D721Med (cell line): ENCODE measurements around the gene ZBED4.

ENCODE experiments used
- DNase-seq: peaks from one replicate; pipeline ENCODE4 v3.0.0; 2011; ENCODE audit warnings: low spot score; ENCODE audit not compliant: insufficient read length
- FAIRE-seq: peaks from 2 replicates; lab custom pipeline; 2011; peaks lifted over from hg19 to GRCh38; lab: Jason Lieb, UNC
- TF ChIP-seq, protein P1 (sequence below): IDR thresholded peaks from 2 replicates; pipeline ENCODE4 v1.5.1; 2012; ENCODE audit warnings: mild to moderate bottlenecking, control low read depth; ENCODE audit not compliant: insufficient read depth; ENCODE audit errors: missing control alignments

ZBED4 gene

DNA sequence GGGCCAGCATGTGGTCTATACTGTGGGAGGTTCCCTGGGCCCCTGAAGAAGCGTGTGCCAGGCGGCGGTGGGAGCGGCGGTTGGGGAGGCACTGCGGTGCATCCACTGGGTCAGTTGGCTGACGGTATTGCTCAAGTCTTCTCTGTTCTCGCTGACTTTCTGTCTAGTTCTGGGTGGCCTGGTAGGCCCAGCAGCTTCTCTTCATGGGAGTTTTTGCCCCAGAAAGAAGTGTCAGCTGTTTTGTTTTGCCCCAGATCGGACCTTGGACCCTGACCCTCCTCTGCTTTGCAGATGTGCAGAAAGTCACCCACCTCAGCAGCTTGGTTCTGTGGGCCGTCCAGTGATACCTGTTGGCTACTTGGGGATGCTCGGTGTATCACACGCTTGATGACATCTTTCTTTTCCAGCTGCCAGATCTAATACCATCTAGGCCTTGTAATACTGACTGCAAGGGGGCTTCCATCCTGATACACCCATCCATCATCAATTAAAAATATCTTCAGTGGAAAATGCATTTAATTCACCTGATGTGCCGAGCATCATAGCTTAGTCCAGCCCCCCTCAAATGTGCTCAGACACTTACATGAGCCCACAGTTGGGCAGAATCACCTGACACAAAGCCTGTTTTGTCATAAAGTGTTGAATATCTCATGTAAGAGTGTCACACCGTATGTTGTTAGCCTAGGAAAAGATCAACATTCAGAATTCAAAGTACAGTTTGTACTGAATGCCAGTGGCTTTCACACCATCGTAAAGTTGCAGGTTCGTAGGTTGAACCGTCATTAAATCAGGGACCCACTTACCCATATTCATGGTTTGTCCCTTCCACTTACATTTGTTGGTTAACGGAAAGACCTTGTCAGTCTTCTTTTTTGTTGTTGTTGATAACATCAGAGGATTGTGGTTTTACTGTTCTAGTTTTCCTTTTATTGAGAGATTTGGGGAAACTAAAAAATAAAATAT, 13.9 kb downstream of the ZBED4 start:
- TF ChIP-seq, protein P1, sequence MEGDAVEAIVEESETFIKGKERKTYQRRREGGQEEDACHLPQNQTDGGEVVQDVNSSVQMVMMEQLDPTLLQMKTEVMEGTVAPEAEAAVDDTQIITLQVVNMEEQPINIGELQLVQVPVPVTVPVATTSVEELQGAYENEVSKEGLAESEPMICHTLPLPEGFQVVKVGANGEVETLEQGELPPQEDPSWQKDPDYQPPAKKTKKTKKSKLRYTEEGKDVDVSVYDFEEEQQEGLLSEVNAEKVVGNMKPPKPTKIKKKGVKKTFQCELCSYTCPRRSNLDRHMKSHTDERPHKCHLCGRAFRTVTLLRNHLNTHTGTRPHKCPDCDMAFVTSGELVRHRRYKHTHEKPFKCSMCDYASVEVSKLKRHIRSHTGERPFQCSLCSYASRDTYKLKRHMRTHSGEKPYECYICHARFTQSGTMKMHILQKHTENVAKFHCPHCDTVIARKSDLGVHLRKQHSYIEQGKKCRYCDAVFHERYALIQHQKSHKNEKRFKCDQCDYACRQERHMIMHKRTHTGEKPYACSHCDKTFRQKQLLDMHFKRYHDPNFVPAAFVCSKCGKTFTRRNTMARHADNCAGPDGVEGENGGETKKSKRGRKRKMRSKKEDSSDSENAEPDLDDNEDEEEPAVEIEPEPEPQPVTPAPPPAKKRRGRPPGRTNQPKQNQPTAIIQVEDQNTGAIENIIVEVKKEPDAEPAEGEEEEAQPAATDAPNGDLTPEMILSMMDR: no peak
- FAIRE-seq: no peak
- no peak for DNase-seq

DNA sequence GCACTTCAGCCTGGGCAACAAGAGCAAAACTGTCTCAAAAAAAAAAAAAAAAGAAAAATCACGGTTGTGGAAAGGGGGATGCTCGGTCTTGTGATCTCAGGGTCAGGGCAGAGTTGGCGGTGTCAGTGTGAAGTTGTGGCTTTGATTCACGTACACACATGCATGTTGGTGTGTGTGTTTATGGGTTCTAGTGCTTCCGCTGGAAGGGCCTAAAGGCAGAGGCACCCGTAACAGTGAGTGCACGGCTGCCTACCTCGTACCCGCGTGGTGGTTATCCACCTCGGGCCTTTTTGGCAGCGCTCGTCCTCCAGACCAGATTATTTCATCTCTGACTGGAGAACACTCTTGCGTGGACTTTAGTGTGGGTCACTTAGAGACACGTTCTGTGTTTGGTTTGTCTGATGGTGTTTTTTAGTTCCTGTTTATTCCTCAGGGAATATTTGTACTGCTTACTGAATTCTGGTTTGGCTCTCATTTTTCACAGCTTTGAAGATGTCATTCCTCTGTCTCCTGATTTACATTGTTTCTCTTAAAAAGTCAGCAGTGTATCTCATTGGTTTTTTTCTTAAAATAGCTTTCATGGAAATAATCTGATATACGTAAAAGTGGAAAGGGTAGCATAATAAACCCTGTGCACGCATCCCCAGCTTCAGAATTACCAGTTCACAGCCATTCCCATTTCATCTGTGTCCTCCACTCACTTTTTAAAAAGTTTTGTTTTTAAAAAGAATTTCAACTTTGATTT, 15.6 kb downstream of the ZBED4 start:
- TF ChIP-seq, protein P1: no peak
- DNase-seq (no peak), FAIRE-seq (no peak)

DNA sequence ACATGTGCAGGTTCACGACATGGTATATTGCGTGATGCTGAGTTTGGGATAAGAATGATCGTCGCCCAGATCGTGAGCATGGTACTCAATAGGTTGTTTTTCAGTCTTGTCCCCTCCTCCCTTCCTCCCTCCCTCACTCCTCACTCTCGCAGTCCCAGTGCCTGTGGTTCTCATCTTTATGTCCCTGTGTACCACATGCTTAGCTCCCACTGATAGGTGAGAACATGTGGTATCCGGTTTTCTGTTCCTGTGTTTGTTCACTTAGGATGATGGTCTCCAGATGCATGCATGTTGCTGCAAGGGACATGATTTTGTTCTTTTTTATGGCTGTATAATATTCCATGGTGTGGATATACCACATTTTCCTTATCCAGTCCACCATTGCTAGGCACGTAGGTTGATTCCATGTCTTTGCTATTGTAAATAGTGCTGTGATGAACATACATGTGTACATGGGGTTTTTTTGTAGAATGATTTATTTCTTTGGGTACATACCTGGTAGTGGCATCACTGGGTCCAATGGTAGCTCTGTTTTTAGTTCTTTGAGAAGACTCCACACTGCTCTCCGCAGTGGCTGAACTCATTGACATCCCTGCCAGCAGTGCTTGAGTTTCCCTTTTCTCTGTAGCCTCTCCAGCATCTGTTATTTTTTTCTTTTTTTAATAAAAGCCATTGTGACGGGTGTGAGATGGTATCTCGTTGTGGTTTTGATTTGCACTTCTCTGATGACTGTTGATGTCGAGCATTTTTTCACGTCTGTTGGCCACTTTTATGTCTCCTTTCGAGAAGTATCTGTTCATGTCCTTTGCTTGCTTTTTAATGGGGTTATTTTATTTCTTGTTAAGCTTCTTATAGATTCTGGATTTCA, 16.4 kb downstream of the ZBED4 start:
- FAIRE-seq (no peak), DNase-seq (no peak)
- TF ChIP-seq, protein P1: no peak

DNA sequence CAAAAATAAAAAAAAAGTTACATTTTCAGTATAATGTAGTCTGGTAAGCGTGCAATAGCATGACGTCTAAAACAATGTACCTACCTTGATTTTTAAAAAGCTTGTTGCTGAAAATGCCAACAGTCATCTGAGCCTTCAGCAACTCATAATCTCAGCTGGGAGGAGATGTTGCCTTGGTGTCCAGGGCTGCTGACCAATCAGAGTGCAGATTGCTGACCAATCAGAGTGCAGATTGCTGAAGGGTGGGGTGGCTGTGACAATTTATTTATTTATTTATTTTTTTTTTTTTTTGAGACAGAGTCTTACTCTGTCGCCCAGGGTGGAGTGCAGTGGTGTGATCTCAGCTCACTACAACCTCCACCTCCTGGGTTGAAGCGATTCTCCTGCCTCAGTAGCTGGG, 17.8 kb downstream of the ZBED4 start:
- FAIRE-seq (no peak), DNase-seq (no peak)
- TF ChIP-seq, protein P1: no peak

DNA sequence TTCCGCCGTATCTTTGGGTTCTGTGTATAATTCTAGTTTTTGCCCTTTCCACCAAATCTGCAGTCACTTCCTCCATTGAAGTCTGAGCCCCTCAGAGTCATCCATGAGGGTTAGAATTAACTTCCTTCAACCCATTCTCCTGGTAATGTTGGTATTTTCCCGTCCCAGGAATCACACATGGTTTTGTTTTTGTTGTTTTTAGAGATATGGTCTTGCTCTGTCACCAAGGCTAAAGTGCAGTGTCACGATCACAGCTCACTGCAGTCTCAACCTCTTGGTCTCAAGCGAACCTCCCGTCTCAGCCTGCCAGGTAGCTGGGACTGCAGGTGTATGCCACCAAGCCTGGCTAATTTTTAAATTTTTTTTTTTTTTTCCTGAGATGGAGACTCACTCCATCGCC, 18.7 kb downstream of the ZBED4 start:
- no peak for DNase-seq
- FAIRE-seq: no peak
- TF ChIP-seq, protein P1: no peak

DNA sequence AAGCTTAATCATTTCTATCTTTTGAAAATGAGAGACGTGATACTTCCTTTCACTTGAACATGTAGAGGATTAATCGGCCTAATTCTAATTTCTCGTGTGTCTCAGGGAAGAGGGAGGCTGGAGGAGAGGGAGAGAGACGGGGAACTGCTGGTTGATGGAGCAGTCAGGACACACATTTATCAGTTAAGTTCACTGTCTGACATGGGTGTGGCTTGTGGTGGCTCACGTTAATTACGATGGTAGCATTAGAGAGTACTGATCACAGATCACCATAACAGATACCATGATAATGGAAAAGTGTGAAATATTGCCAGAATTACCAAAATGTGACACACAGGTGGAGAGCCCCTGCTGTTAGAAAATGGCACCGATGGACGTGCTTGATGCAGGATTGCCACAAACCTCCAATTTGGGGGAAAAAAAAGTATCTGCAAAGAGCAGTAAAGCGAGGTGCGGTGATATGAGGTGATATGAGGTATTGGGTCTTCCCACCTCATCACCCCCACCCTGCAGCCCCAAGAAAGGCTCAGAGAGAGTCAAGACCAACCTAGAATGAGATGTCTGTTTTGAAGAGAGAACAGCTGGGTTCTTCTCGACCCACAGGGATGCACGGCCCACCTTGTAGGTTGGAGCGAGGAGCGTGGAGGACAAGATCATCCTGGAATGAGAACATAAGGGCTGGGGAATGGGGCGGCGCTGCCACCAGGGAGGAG, 19.7 kb downstream of the ZBED4 start:
- TF ChIP-seq, protein P1: no peak
- DNase-seq: no peak
- FAIRE-seq: no peak
